GM18519 (cell line): Measurements from ENCODE around the gene ACAD8.
"Not testable (repeated sequence)": the region's sequence is repeated elsewhere in the genome, so short reads cannot be mapped to it uniquely, and the experiment has no call there.

ENCODE experiments used
- ATAC-seq: cut with Tn5 transposase; IDR thresholded peaks from one replicate; pipeline ENCODE4 v1.9.1; 2021; ENCODE audit warnings: mild to moderate bottlenecking, moderate library complexity; ENCODE audit not compliant: unreplicated experiment, low FRiP score

The ACAD8 gene

GRCh38 chr11:134264966-134265764, 11.8 kb downstream of the ACAD8 start:
- no peak for ATAC-seq

- no peak for ATAC-seq
Measured at GRCh38 chr11:134266440-134266839, 13.1 kb downstream of the ACAD8 start.

DNA sequence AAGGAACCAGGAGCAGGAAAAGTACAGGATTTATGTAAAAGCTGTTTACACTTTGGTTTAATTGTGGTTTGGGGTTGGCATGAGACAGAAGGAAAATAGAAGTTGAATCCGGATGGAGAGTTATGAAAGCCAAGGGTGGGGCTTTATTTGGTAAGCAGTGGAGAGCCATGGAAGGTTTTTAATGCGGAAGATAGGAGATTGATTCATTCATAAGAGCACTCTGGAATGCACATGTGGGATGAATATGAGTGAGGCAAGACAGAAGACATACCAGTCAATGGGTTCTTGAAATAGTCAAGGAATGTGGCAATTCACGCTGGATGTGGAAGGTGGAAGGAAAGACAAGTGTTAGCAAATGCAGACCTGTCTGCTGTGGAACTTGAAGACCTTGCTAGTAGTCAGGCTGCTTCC, 13.5 kb downstream of the ACAD8 start:
- no peak for ATAC-seq

GRCh38 chr11:134267461-134267860, 14.1 kb downstream of the ACAD8 start:
- ATAC-seq: no peak

DNA sequence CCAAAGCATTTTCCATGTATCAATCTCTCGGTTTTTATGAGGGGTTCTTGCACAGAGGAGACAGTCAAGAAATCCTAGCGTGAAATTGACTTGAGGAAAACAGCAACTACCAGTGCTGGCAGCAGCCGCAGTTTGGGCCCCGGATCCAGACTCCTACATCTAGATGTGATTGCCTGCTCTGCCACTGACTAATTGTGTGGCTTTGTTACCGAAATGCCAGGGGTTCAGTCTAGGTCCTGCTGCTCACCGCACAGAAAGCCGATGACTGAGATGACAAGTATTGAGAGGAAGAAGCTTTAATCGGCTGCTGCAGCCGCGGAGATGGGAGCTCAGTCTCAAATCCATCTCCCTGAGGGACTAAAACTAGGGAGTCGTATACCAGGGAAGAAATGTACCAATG, 14.6 kb downstream of the ACAD8 start:
- ATAC-seq: no peak

DNA sequence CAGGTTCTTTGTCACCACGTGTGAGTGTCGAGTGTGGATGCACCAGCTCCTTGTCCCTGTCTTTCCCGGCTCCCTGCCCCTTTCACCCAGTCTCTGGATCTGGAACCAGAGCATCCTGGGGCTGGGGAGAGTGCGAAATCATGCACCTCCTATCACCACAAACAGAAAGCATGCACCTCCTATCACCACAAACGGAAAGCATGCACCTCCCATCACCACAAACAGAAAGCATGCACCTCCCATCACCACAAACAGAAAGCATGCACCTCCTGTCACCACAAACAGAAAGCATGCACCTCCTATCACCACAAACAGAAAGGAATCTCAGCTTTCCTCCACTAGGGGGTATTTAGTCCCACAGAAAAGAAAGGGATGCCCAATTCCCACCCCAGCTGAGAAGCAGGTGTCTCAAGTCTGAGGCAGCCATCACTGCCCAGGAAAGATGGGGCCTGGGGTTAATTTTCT, 16.9 kb downstream of the ACAD8 start:
- ATAC-seq: no peak

GRCh38 chr11:134271978-134272377, 18.6 kb downstream of the ACAD8 start:
- ATAC-seq: no peak

- no peak for ATAC-seq
Measured at GRCh38 chr11:134272381-134273316, 19.3 kb downstream of the ACAD8 start.

GRCh38 chr11:134273317-134273712, 19.9 kb downstream of the ACAD8 start:
- no peak for ATAC-seq

DNA sequence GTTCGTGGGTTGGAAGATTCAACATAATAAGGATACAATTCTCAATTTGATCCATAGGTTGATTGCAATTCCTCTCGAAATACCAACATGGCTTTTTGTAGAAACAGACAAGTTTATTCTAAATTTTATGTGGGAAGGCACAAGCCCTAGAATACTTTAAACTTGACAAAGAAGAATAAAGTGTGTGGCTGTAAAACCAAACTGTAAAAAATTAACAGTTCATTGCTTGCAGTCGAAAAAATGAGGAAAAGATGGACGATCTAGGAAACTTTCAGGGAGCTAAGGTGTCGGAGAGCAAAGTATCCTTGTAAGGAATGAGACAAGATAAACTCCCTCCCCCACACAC, 21.8 kb downstream of the ACAD8 start:
- no peak for ATAC-seq

DNA sequence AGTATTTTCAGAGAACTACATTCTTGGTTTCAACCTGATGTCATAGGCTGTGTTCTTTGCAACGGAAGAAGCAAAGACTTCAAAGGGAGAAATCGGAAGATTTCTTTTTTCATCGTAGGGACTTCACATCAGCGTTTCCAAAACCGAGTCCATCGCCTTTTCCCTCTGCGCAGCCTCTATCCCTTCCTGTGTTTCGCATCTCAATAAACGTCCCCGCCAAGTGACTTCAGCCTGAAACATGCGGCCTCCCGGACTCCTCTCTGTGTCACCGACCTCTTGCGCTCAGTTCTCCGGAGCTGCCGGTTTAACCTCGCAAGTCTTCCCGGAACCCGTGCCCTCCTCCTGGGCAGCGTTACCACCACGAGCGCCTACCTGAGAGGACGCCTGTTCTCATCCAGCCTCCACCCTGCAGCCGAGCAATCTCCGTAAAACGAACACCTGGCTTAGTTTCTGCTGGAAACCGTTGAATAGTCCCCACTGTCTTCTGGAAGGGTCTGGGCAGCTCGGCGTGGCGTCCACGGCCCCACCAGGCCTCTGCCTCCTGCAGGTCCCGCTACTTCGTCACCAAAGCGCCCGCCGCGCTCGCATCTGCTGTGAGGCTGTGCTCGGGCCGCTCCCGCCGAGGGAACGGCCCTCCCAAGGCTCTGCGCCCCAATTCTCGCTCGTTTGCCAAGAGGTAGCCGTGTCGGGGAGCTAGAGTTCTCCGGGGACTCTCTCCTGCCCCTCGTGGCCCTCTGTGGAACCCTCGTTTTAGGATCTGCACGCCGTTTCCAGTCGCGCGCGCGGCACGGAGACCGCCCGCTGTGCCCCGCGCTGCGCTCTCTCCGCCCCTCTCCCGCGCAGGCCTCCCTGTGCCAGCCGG, 22.4 kb downstream of the ACAD8 start, which contains the start of gene GLB1L3:
Gene GLB1L3, plus strand, starts transcription at position 846 of the 862 bp plus-strand sequence. CDS start 362 bp downstream, outside the sequence.
- peak; percentile 62 for ATAC-seq

GRCh38 chr11:134276396-134277182, 23.2 kb downstream of the ACAD8 start:
- no peak for ATAC-seq

- ATAC-seq: no peak
Measured at GRCh38 chr11:134277183-134278001, 24.0 kb downstream of the ACAD8 start.

DNA sequence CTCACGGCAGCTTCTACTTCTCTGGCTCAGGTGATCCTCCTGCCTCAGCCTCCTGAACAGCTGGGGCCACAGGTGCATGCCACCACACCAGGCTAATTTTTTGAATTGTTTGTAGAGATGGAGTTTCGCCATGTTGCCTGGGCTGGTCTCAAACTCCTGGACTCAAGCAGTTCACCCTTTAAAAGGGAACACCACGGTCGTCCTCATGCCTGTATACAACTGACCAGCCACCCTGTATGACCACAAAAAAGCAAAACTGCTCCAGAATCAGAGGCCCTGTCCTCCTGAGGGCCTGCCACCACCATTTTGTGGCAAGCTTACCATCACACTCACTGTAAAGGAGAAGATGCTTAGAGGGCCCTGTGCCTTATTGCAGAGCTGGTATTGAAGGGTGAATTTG, 25.0 kb downstream of the ACAD8 start:
- ATAC-seq: no peak

DNA sequence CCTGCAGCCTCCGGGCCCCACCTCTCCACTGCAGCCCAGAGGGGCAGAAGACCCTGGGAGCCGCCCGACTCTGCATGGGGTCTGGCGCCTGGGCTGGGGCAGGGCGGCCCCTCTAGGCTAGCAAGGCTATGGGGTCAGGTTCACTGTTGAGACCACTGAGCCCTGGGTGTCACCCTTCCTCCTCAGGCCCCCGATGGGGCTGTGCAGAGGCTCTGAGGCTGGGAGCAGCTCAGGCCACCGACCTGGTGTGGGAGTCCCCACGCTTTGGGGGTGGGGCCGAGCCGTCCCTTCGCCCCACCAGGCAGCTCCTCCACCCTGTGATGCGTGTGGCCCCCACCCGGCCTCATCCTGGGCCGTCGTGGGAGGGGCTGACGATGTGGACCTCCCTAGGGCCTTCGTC, 28.3 kb downstream of the ACAD8 start:
- not testable (repeated sequence) for ATAC-seq

GRCh38 chr11:134282121-134283045, 29.0 kb downstream of the ACAD8 start:
- no peak for ATAC-seq

GRCh38 chr11:134283461-134284230, 30.3 kb downstream of the ACAD8 start:
- ATAC-seq: no peak
